Muscle layer of colon (tissue), 2 donors: Measurements from ENCODE around the gene PRG3.

Source experiments
- H3K27ac ChIP-seq: one replicate; pipeline ENCODE4 v1.7.0; 2013; ENCODE audit warnings: low read depth, mild to moderate bottlenecking, low read length, moderate library complexity
- H3K27me3 ChIP-seq, 2 donors: one replicate each; pipeline ENCODE4 v1.7.0; 2013; ENCODE audit warnings: low read length in 2 of 2, mild to moderate bottlenecking in 2 of 2; ENCODE audit not compliant: insufficient read depth in 2 of 2, control insufficient read depth in 1 of 2
- H3K36me3 ChIP-seq: one replicate; pipeline ENCODE4 v1.7.0; 2013; ENCODE audit warnings: mild to moderate bottlenecking, low read length; ENCODE audit not compliant: insufficient read depth
- H3K4me1 ChIP-seq: one replicate; pipeline ENCODE4 v1.7.0; 2013; ENCODE audit warnings: mild to moderate bottlenecking, low read length; ENCODE audit not compliant: insufficient read depth
- H3K4me3 ChIP-seq, 2 donors: one replicate each; pipeline ENCODE4 v1.7.0; 2013; ENCODE audit warnings: low read length in 2 of 2, low read depth in 1 of 2, mild to moderate bottlenecking in 1 of 2, moderate library complexity in 1 of 2
- H3K9ac ChIP-seq: one replicate; pipeline ENCODE4 v1.7.0; 2013; ENCODE audit warnings: low read length
- H3K9me3 ChIP-seq: one replicate; pipeline ENCODE4 v1.7.0; 2013; ENCODE audit warnings: mild to moderate bottlenecking, low read length
- donor health status: abdominal sarcoma.
- donor health status: Adenocarcinoma of cecum.

The PRG3 gene

GRCh38 chr11:57330029-57330428 lies 50.9 kb downstream of the PRG3 start:
- H3K27me3 ChIP-seq = no peaks in the 10 kb centered on the region
- peaks cover 21% of the 10 kb centered on the region for H3K4me1 ChIP-seq
- H3K36me3 ChIP-seq = peaks cover 73% of the 10 kb centered on the region
- no peak overlapping the region for H3K27ac ChIP-seq
- no peaks in the 10 kb centered on the region for H3K9me3 ChIP-seq
- no peak overlapping the region for H3K9ac ChIP-seq
- no peak overlapping the region for H3K4me3 ChIP-seq

DNA sequence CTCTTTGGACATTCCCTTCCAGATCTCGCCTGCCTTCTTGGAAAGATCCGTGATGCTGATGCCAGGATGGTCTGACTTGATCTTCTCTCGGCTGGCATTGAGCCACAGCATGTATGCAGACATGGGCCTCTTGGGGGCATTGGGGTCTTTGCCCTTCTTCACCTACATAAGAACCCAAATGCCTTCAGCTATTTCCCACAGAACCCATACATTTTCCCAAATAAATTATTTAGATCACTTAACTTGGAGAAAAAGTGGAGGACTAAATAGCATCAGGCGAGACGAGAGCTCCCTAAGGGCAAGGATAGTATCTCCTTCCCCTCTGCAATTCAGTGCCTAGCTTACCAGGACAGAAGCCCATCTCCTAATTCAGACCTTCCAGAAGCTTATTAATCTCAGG lies 53.2 kb downstream of the PRG3 start:
- H3K27me3 ChIP-seq = no peaks in the 10 kb centered on the region
- H3K9ac ChIP-seq = no peak overlapping the region
- no peak overlapping the region for H3K27ac ChIP-seq
- peaks cover 22% of the 10 kb centered on the region for H3K4me1 ChIP-seq
- H3K36me3 ChIP-seq = peaks cover 66% of the 10 kb centered on the region
- no peak overlapping the region for H3K4me3 ChIP-seq
- no peaks in the 10 kb centered on the region for H3K9me3 ChIP-seq
